HG02840 (cell line): Measurements from ENCODE around the gene RAD51C.
"Not testable (repeated sequence)": the region's sequence is repeated elsewhere in the genome, so short reads cannot be mapped to it uniquely, and the experiment has no call there.

Experiments used
- ATAC-seq: cut with Tn5 transposase; IDR thresholded peaks from one replicate; pipeline ENCODE4 v1.9.1; 2021; ENCODE audit warnings: mild to moderate bottlenecking, moderate library complexity, moderate number of reproducible peaks; ENCODE audit not compliant: unreplicated experiment, low FRiP score

RAD51C gene

DNA sequence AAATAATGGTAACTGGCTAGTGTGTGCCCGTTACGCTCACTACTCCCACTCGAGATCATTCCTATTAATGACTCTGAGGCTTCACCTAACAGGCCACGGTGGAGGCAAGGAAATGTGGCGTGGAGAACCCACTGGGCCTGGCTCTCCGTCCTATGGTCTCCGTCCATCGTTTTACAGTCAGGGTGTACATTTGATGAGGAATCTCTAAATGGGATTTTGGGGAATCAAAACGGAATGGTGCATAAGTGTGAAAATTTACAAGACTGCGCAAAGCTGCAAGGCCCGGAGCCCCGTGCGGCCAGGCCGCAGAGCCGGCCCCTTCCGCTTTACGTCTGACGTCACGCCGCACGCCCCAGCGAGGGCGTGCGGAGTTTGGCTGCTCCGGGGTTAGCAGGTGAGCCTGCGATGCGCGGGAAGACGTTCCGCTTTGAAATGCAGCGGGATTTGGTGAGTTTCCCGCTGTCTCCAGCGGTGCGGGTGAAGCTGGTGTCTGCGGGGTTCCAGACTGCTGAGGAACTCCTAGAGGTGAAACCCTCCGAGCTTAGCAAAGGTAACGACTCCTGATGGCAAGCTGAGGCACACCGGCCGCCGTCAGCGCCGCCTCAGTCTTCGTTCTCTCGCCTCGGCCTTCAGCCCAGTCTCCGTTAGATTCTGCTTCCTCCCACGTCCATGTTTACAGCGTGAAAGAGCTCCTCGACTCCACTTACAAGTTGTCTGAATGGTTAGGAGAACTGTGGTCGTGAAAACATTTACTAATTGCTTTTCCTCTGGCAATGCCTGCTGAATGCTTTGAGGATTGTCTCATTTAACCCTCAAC is at the start of gene RAD51C:
TSS of gene RAD51C (plus strand) at position 364 of the 817 bp plus-strand sequence. CDS start at position 406, 42 bp downstream.
- ATAC-seq = peak; percentile 92

DNA sequence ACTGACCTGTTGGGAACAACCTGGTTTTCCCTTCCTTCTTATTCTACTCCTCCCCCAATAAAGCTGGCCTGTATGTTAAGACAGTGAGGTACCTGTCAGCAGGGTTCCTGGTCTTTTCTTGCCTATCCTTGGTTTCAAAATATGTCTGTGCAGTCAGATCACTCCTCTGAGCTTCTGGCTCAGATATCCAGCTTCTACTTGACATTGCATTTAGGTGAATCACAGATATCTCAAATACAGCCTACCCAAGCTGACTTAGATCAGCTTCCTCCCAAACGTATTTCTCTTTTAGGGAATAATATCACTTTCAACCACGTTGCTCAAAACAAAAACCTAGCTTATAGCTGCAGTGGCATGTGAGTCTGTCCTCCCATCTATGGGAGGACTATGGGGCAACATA is 49.3 kb upstream of the RAD51C start:
- no peak for ATAC-seq

DNA sequence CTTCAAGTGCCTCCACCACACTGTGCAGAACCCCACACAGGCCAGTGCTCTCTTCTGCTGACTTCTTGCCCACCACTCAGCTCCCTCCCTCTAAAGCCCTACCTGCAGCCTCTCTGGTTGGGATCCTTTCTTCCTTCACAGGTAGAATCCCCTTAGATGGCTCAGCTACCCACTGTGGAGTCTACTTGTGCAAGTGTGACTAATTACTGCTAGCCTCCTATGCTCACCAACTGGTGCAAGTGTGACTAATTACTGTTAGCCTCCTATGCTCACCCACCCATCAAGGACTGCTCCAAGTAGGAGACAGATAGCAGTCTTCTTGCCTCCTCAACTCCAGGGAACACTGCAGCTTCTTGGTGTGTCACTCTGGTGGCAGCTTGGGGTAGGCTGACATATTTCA is 44.2 kb upstream of the RAD51C start:
- ATAC-seq = no peak

DNA sequence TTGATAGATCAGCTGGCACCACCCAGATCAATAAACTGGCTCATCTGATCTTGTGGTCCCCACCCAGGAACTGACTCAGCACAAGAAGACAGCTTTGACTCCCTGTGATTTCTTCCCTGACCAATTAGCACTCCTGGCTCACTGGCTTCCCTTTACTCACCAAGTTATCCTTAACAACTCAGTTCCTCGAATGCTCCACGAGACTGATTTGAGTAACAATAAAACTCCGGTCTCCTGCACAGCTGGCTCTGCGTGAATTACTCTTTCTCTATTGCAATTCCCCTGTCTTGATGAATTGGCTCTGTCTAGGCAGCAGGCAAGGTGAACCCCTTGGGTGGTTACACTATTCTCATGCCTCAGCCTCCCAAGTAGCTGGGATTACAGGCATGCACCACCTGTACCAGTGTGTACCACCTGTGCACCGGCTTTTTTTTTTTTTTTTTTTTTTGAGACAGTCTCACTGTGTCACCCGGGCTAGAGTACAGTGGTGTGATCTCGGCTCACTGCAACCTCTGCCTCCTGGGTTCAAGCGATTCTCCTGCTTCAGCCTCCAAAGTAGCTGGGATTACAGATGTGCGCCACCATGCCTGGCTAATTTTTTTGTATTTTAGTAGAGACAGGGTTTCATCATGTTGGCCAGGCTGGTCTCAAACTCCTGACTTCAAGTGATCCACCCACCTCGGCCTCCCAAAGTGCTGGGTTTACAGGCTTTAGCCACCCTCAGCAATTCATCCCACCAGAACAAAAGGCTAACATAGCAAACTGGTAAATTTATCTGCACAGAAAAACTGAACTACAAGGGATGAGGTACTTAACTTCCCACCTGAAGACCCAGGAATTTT is 34.2 kb upstream of the RAD51C start:
- ATAC-seq = peak; percentile 9

DNA sequence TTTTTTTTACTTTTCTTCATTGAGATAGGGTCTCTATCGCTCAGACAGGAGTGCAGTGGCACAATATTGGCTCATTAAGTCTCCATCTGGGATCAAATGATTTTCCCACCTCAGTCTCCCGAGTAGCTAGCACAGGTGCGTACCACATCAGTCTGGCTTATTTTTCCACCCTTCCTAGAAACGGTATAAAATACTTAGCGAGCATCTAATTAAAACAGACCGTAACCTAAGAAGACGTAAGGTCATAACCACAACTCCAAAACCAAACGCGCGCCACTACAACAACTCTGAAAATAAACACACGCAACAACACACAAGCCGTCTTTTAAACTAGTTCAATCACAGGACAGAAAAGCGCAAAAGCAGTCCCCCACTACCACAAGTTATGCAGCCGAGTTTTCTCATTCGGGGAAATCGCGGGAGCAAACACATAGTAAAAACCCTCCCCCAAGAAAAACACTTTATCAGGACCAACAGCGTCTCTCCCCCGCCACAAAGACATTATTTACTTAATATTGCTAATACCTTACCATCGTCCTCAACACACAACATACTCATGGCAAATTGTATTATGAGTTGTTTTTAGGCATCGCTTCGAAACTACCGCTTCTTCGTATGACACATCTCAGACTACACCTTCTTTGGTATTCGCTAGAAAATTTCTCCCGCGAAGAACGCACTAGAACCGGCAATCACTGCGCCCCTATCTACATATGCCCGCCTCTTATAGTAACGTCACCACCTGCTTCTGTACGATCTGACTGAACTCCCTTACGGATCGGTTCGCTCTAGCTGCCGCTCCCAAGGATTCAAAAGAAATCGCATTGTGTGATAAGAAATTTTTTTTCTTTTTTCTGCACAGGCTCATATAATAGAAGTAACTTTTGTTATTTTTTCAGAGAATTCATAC is 33.3 kb upstream of the RAD51C start:
- peak; percentile 56 for ATAC-seq

DNA sequence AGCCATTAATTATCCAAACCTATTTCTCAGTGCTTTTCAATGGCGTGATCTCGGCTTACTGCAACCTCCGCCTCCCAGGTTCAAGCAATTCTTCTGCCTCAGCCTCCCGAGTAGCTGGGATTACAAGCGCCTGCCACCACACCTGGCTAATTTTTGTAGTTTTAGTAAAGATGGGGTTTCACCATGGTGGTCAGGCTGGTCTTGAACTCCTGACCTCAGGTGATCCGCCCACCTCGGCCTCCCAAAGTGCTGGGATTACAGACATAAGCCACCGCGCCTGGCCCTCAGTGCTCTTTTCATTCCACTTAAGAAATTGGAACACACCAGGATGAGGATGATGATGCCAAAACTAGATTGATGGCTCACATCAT is 32.7 kb upstream of the RAD51C start:
- ATAC-seq = not testable (repeated sequence)

DNA sequence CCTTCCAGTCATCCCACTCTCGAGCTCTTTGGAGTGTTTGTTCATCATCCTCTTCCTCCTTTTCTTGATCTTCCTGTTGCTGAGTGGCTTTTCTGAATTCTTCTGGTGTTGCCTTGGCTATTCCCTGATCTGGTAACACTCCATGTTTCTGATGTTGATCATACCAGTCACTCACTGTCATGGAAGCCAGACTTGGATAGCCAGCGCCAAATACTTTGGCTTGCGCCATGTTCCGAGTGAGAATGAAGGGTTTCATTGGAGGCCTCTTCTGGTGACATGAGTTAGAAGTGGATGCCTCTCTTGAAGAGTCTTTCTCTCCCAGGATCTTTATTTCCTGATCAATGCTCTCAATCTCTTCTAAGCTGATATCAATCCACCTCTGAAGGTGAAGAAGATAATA is 31.8 kb upstream of the RAD51C start:
- ATAC-seq = no peak

DNA sequence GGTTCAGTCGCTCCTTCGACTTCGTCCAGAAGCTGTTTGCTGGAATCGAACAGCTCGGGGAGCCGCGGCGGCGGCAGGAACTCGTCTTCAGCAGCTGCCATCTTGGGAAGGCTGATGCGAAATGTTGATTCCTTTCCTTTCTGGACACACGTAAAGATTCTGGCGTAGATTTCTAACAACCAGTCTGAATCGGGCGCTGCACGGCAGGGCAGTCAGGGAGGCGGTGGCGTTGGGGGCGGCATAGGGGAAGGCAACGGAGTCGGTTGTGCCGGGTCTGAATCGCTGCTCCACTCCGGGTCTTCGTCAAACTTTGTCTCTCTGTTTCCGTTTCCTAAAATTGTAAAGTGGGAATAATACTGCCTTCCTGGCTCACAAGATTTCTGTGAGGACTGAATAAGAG is 30.9 kb upstream of the RAD51C start:
- ATAC-seq = no peak

DNA sequence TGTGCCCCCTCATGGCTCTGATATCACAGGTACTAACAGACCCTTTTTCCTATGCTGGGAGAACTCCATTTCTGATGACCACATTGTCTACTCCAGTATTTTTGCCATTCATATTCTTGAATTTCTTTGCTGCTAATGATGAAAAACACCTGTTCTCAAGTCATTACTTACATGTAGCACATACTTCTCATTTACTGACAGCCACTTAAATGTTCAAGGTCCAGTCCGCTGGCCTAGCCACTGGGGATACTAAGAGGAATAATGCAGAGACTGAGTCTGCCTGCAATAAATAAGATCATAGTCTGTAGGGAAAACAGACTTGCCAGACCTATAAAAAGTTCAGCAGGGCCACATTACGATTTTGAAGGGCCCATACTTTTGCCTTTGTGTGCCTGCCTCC is 28.1 kb upstream of the RAD51C start:
- no peak for ATAC-seq

DNA sequence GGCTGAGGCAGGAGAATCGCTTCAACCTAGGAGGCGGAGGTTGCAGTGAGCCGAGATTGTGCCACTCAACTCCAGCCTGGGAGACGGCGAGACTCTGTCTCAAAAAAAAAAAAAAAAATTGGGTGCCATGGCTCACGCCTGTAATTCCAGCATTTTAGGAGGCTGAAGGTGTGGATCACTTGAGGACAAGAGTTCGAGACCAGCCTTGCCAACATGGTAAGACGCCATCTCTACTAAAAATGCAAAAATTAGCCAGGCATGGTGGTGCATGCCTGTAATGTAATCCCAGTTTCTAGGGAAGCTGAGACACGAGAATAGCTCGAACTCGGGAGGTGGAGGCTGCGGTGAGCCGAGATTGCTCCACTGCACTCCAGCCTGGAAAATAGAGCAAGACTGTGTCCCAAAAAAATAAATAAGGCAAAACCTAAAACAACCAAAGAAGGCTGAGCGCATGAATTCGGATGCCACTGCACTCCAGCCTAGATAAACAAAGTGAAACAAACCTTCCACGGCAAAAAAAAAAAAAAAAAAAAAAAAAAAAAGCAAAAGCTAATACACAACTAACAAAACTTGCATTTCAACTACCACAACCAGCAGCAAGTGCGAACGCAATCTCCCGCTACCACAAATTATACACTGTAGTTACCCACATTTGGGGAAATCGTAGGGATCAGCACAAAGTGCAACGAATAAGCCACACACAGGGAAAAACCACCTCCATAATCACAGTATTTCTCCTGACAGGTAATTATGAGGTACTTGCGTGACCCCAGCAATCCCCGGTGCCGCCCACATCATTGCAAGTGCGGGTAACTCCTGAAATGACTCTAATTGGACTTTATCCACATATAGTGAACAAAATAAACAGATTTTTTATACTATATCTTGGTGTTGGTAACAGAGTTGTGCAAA is 26.2 kb upstream of the RAD51C start:
- no peak for ATAC-seq

DNA sequence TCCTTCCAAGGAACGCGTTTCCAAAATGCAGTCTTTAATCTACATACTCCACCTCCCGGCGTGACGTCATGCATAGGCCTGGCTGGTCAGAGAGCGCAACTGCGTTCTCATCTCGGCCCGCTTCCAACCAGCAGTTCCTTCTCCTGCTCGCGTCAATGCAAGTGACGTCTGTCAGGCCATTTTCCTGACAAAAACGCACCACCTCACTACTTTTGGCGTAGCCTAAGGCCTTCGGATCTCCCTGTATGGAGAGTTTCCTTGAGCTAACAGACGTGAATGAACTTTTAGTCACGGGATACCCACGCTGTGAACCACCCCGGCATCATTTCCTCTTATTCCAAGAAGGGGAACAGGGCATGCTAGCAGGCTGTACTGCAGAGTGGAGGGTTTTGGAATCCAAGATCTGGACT is 25.5 kb upstream of the RAD51C start:
- no peak for ATAC-seq

DNA sequence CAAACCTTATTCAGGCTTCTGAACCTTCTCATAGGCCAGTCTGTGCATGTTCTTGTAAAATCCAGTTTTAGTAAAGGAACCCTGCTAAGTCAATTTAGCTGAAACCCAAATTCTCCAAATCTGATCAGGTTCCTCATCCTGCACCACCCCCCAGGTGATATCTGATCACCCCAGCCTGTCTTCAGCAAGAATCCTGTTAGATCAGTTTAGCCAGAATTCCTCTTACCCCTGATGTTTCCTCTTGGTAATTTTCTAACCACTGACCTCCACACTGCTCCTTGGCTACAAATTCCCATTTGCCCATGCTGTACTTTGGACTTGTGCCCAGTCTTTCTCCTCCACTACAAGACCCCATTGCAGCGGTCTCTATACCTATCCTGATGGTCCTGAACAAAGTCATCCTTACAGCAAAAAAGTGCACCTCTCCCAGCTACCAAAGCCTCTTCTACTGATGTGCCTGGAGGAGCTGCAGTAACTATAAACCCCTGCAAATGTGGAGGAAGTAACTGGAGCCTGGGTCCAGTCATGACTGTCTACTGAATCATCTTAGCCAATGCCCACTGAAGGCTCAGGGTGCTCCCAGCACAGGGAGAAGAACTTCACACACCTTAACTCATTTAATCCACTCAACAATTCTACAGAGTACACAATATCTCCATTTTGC is 24.3 kb upstream of the RAD51C start:
- ATAC-seq = no peak

DNA sequence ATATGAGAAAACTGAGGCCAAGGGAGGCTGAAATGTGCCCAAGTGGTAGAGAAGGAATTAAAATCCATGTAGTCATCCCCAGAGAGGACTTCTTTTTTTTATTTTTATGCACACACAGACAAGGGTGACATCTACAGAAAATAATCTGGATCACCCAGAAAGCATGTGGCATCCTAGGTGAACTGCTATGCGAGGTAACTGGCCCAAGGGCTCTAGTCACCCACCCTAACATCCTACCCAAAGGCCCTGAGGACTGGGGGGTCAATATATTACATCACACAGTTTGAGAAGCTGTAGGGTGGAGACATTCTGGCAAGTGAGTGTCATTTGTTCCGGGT is 23.8 kb upstream of the RAD51C start:
- no peak for ATAC-seq

DNA sequence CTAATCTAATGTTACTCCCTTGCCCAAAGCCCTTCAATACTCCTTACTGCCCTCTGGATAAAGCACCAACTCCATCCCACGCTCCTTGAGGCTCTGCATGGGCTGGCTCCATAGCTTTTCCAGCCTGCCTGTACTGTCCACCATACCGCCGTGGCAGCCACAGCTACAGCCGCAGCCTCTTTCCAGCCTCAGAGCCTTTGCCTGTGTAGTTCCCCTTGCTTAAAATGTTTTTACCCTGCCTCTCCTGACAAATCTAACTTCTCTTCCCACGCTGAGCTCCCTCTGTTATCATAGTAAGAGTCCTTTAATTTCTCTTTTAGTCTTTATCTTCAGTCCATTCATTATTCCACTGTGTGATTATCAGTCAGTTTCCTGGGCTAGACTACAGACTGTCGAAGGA is 22.5 kb upstream of the RAD51C start:
- ATAC-seq = no peak

DNA sequence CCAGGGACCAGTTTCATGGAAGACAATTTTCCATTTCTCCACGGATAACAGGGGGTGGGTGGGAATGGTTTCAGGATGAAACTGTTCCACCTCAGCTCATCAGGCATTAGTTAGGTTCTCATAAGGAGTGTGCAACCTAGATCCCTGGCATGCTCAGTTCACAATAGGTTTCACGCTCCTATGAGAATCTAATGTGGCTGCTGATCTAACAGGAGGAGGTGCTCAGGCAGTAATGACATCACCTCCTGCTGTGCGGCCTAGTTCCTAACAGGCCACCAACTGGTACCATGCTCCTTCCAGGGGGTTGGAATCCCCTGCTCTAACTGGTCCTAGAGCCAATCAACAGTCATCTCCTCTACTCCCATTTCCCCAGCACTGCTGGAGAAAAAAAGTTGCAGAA is 20.4 kb upstream of the RAD51C start:
- no peak for ATAC-seq

DNA sequence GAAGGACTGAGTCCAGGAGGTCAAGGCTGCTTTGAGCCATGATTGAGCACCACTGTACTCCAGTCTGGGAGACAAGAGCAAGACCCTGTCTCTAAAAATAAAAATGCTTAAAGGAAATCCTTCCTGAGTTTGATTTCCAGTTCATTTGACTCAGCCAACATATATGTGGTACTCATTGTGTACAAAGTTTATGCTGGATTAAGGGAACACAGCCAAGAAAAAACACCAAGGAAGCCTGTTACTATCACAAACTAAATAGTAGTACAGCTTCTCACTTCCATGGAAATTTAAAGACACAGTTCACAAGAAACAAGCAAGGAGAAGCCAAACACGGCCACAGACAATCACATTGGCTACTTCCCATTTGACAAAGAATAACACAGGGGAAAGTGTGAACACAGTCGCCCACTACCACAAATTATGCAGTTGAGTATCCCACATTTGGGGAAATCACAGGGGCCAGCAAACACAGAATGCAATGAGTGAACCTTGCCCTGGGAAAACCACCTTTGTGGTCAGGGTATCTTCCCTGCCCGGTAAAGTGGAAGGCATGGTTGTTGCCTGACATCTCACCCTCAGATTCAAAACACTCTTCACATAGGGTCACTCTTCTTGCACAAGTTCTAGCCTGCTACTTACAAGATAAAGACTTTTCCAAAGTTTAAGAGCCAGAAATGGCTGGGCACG is 15.1 kb upstream of the RAD51C start:
- no peak for ATAC-seq

DNA sequence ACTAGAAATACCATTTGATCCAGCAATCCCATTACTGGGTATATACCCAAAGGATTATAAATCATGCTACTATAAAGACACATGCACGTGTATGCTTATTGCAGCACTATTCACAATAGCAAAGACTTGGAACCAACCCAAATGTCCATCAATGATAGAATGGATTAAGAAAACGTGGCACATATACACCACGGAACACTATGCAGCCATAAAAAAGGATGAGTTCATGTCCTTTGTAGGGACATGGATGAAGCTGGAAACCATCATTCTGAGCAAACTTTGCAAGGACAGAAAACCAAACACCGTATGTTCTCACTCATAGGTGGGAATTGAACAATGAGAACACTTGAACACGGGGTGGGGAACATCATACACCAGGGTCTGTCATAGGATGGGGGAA is 14.1 kb upstream of the RAD51C start:
- ATAC-seq = not testable (repeated sequence)

DNA sequence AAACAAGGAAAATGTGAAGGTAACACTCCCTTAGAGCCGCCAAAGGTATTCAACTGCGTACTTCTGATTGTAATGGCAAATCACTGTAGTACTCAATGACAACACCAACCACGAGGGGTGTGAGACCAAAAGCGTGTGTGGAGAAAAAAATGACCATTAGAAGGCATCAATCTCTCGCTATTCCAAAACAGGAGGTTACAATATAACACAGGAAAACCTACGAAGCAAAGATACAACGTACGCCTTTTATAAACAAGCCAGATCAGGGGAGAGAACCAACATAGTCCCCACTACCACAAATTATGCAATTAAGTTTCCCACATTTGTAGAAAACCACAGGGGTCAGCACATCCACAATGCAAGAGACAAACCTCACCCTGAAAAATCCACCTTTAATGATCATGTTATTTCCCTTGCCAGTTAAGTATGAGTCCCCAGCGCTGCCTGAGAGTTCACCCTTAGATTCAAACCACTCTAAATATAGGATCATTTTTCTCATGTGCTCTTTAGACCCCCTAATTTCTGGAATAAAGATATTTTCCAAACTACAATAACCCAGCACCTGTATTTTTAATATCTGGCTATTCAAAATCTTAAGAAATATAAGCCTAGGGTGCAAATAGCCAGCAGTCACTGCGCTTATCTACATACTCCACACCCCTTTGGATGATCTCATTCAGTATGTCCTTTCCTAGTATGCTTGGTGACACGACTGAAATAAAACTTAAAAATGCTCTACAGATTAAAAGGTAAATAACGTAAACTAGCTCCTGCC is 13.0 kb upstream of the RAD51C start:
- no peak for ATAC-seq
